Liver (tissue), 3 donors: ENCODE data around the gene IFT57.

Source experiments
- RAD21 ChIP-seq, 2 donors: IDR thresholded peaks; 2 replicates each; pipeline ENCODE4 v1.6.1; 2016; ENCODE audit warnings: antibody characterized with exemption in 2 of 2, mild to moderate bottlenecking in 2 of 2
- REST ChIP-seq: IDR thresholded peaks from 2 replicates; pipeline ENCODE4 v1.6.1; 2016; ENCODE audit warnings: antibody characterized with exemption, mild to moderate bottlenecking
- YY1 ChIP-seq: IDR thresholded peaks from 2 replicates; pipeline ENCODE4 v1.6.1; 2016; ENCODE audit warnings: antibody characterized with exemption, mild to moderate bottlenecking
- TF ChIP-seq, protein P1 (sequence below): fragments of 150-350 bp; IDR thresholded peaks from 2 replicates; pipeline ENCODE4 v1.5.1; 2017; ENCODE audit warnings: improper control_type of control experiment, low read depth, low read length; ENCODE audit not compliant: missing input control
- TF ChIP-seq, protein P2 (sequence below): IDR thresholded peaks from 2 replicates; pipeline ENCODE4 v1.6.1; 2016; ENCODE audit warnings: antibody characterized with exemption
- donor health status: healthy.
- donor health status: healthy.

DNA sequence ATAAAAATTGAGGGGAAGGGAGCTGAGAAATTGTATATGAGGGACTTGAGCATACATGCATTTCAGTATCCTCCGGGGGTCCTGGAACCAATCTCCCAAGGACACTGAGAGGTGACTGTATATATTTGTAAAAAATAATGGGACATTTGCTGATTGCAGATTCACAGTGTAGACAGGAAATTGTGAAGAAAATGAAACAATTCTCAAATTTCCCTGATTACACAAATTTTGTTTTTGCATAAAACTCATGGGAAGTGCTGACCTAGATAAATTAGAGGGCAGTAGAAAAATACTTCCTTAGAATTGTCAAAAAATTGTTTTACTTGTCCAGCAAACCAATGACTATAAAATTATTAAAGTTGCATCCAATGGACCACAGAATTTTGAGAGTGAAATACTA lies 64.0 kb downstream of the IFT57 start:
- TF ChIP-seq REST: no peak
- TF ChIP-seq, protein P1, sequence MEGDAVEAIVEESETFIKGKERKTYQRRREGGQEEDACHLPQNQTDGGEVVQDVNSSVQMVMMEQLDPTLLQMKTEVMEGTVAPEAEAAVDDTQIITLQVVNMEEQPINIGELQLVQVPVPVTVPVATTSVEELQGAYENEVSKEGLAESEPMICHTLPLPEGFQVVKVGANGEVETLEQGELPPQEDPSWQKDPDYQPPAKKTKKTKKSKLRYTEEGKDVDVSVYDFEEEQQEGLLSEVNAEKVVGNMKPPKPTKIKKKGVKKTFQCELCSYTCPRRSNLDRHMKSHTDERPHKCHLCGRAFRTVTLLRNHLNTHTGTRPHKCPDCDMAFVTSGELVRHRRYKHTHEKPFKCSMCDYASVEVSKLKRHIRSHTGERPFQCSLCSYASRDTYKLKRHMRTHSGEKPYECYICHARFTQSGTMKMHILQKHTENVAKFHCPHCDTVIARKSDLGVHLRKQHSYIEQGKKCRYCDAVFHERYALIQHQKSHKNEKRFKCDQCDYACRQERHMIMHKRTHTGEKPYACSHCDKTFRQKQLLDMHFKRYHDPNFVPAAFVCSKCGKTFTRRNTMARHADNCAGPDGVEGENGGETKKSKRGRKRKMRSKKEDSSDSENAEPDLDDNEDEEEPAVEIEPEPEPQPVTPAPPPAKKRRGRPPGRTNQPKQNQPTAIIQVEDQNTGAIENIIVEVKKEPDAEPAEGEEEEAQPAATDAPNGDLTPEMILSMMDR: no peak
- TF ChIP-seq RAD21 (IDR thresholded peaks at IDR 0.05): no peak
- TF ChIP-seq, protein P2, sequence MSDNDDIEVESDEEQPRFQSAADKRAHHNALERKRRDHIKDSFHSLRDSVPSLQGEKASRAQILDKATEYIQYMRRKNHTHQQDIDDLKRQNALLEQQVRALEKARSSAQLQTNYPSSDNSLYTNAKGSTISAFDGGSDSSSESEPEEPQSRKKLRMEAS: no peak
- no peak for TF ChIP-seq YY1
